Stimulated activated memory B cell treated with anti-CD40 and anti-IgM and Interleukin-4, amounts not matched to agents 10 μg/mL and 1 μg/mL and 100 μg/mL, for 72 hours (primary cell): ENCODE data around the gene PCYOX1L.

ENCODE experiments used
- ATAC-seq: fragments of 150-1000 bp; cut with Tn5 transposase; 2 replicates; pipeline ENCODE4 v1.10.0; 2021
- H3K27ac Mint-ChIP-seq: one replicate; pipeline ENCODE4 v1.8.0; 2022; ENCODE audit warnings: mild to moderate bottlenecking, mixed read lengths
- H3K27me3 Mint-ChIP-seq: one replicate; pipeline ENCODE4 v1.8.0; 2022; ENCODE audit warnings: mixed read lengths
- H3K36me3 Mint-ChIP-seq: one replicate; pipeline ENCODE4 v1.8.0; 2022; ENCODE audit warnings: mixed read lengths
- H3K4me1 Mint-ChIP-seq: one replicate; pipeline ENCODE4 v1.8.0; 2022; ENCODE audit warnings: mixed read lengths
- H3K4me3 Mint-ChIP-seq: one replicate; pipeline ENCODE4 v1.8.0; 2022; ENCODE audit warnings: mild to moderate bottlenecking, moderate library complexity, mixed read lengths
- H3K9me3 Mint-ChIP-seq: one replicate; pipeline ENCODE4 v1.8.0; 2022; ENCODE audit warnings: mixed read lengths

Gene PCYOX1L

DNA sequence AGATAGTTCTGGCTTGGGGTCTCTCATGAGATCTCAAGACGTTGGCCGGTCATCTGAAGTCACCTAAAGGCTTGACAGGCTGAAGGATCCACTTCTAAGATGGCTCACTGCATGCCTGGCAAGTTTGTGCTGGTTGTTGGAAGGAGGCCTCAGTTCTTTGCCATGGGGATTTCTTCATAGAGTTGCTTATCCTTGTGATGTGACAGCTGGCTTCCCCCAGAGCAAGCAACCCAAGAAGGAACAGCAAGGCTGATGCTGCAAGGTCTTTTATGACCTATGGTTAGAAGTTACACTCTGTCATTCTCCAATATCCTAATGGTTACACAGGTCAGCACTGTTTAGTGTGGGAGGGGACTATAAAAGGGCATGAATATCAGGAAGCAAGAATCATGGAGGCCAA, 33.2 kb upstream of the PCYOX1L start:
- no peak for ATAC-seq
- Mint-ChIP-seq H3K27ac (no peak overlapping the region), H3K9me3 (no peaks in the 10 kb centered on the region), H3K36me3 (no peaks in the 10 kb centered on the region), H3K27me3 (no peaks in the 10 kb centered on the region), H3K4me1 (no peaks in the 10 kb centered on the region), H3K4me3 (no peak overlapping the region)

GRCh38 chr5:149325166-149325735, 32.6 kb upstream of the PCYOX1L start:
- H3K4me1 Mint-ChIP-seq, result no peaks in the 10 kb centered on the region
- no peak for ATAC-seq
- H3K27me3 Mint-ChIP-seq, result no peaks in the 10 kb centered on the region
- H3K27ac Mint-ChIP-seq, result no peak overlapping the region
- H3K9me3 Mint-ChIP-seq, result no peaks in the 10 kb centered on the region
- H3K4me3 Mint-ChIP-seq, result no peak overlapping the region
- no peaks in the 10 kb centered on the region for H3K36me3 Mint-ChIP-seq

DNA sequence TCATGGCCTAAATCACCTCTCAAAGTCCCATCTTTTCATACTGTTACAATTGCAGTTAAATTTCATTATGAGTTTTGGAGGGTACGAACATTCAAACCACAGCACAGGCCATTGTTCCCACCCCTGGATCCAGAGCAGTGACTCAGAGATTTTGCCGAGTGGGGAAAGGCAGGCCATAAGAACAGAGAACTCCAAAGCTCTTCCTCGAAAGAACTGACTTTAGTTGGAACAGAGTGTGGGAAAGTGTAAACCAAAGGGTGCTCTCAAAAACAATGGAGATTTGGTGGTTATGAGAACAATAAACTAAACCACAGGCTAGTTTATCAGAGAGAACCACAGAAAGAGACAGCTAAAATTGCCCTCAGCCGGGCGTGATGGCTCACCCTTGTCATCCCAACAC, 32.0 kb upstream of the PCYOX1L start:
- no peaks in the 10 kb centered on the region for H3K4me1 Mint-ChIP-seq
- H3K36me3 Mint-ChIP-seq, result no peaks in the 10 kb centered on the region
- no peaks in the 10 kb centered on the region for H3K9me3 Mint-ChIP-seq
- no peaks in the 10 kb centered on the region for H3K27me3 Mint-ChIP-seq
- H3K27ac Mint-ChIP-seq, result no peak overlapping the region
- H3K4me3 Mint-ChIP-seq, result no peak overlapping the region
- no peak for ATAC-seq

GRCh38 chr5:149326611-149327010, 31.2 kb upstream of the PCYOX1L start:
- no peaks in the 10 kb centered on the region for H3K4me1 Mint-ChIP-seq
- no peaks in the 10 kb centered on the region for H3K36me3 Mint-ChIP-seq
- H3K27ac Mint-ChIP-seq, result no peak overlapping the region
- no peaks in the 10 kb centered on the region for H3K9me3 Mint-ChIP-seq
- no peak for ATAC-seq
- H3K4me3 Mint-ChIP-seq, result no peak overlapping the region
- no peaks in the 10 kb centered on the region for H3K27me3 Mint-ChIP-seq

DNA sequence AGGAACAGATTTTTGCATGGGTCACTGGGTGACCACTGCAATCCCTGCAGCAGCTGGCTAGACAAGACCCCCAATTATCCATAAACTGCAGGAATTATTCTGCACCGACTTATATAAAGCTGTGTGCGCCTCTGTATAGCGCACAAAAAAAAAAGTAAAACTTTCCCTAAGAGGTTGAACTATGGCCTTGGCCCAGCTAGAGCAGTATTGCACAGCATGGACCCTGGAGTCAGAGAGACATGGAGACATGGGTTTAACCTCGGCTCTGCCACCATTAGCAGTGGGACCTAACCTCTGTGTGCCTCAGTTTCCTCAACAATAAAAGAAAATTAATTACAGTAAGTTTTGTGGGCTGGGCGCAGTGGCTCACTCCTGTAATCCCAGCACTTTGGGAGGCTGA, 29.7 kb upstream of the PCYOX1L start:
- no peak for ATAC-seq
- Mint-ChIP-seq H3K9me3 (no peaks in the 10 kb centered on the region), H3K4me3 (no peak overlapping the region), H3K36me3 (no peaks in the 10 kb centered on the region), H3K27ac (no peak overlapping the region), H3K27me3 (no peaks in the 10 kb centered on the region), H3K4me1 (no peaks in the 10 kb centered on the region)

- Mint-ChIP-seq H3K36me3 (no peaks in the 10 kb centered on the region), H3K4me1 (no peaks in the 10 kb centered on the region), H3K27ac (no peak overlapping the region), H3K4me3 (no peak overlapping the region), H3K9me3 (no peaks in the 10 kb centered on the region), H3K27me3 (no peaks in the 10 kb centered on the region)
- ATAC-seq, result no peak
These were observed 24.0 kb upstream of the PCYOX1L start for GRCh38 chr5:149333711-149334443.

- Mint-ChIP-seq H3K4me3 (no peak overlapping the region), H3K27ac (no peak overlapping the region), H3K9me3 (no peaks in the 10 kb centered on the region), H3K27me3 (no peaks in the 10 kb centered on the region), H3K36me3 (no peaks in the 10 kb centered on the region), H3K4me1 (no peaks in the 10 kb centered on the region)
- ATAC-seq, result no peak
These were observed 20.1 kb upstream of the PCYOX1L start for GRCh38 chr5:149337736-149338135.

DNA sequence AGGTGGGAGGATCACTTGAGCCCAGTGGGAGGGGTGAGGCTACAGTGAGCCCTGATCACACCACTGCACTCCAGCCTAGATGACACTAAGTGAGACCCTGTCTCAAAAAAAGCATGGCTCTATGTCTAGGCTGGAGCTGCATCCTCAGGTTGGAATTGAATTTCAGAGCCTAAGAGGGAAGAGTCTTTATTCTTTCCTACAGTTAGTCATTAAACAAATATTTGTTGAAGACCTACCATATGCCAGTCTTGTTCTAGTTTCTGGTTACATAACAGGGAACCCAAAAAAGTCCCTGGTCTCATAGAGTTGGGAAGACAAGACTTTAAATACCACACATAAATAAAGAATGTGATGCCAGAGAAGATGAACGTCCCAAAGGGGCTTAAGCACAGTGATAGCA, 19.5 kb upstream of the PCYOX1L start:
- ATAC-seq, result no peak
- Mint-ChIP-seq H3K27me3 (no peaks in the 10 kb centered on the region), H3K27ac (no peak overlapping the region), H3K36me3 (no peaks in the 10 kb centered on the region), H3K4me1 (no peaks in the 10 kb centered on the region), H3K9me3 (no peaks in the 10 kb centered on the region), H3K4me3 (no peak overlapping the region)

GRCh38 chr5:149340920-149341319, 16.9 kb upstream of the PCYOX1L start:
- Mint-ChIP-seq H3K27me3 (no peaks in the 10 kb centered on the region), H3K9me3 (no peaks in the 10 kb centered on the region), H3K4me1 (peaks cover 9% of the 10 kb centered on the region), H3K36me3 (no peaks in the 10 kb centered on the region), H3K27ac (no peak overlapping the region), H3K4me3 (no peak overlapping the region)
- ATAC-seq, result no peak

DNA sequence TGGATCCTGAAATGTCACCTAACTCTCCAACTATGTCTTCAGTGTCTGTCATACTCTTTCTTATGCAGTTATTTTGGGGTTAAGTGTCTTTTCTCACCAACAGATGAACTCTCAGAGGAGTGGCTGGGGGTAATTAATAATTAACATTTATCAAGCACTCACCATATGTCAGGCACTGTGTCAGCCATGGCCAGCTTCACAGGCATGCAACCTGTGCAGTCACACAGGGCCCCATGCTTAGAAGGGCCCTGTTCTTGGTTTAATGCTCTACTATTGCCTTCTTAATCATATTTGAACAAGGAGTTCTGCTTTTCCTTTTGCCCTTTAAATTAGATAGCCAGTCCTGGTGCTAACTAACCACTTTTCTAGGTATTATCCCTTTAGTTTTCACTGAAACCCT, 16.0 kb upstream of the PCYOX1L start:
- H3K4me1 Mint-ChIP-seq, result peaks cover 15% of the 10 kb centered on the region
- no peaks in the 10 kb centered on the region for H3K36me3 Mint-ChIP-seq
- no peaks in the 10 kb centered on the region for H3K27me3 Mint-ChIP-seq
- no peak overlapping the region for H3K27ac Mint-ChIP-seq
- no peak overlapping the region for H3K4me3 Mint-ChIP-seq
- no peaks in the 10 kb centered on the region for H3K9me3 Mint-ChIP-seq
- no peak for ATAC-seq

DNA sequence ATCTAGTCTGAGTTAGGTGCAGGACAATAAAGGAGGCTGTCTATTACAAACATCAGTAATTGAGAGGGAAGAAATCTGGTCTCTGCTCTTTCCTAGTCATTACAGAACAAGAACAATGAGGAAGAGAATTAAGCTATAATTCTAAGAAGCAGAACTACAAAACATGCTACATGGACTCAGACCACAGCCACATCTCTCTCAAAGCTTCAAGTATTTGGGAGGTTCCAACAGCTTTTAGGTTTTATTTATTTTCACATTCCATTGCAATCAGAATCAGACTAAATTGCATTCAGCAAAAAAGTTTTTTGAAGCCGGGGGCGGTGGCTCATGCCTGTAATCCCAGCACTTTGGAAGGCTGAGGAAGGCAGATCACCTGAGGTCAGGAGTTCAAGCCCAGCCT, 13.7 kb upstream of the PCYOX1L start:
- Mint-ChIP-seq H3K4me1 (peaks cover 21% of the 10 kb centered on the region), H3K27ac (peak overlapping the region; percentile 86), H3K27me3 (no peaks in the 10 kb centered on the region), H3K4me3 (peak overlapping the region; percentile 2), H3K9me3 (no peaks in the 10 kb centered on the region), H3K36me3 (peaks cover 11% of the 10 kb centered on the region)
- ATAC-seq, result no peak

DNA sequence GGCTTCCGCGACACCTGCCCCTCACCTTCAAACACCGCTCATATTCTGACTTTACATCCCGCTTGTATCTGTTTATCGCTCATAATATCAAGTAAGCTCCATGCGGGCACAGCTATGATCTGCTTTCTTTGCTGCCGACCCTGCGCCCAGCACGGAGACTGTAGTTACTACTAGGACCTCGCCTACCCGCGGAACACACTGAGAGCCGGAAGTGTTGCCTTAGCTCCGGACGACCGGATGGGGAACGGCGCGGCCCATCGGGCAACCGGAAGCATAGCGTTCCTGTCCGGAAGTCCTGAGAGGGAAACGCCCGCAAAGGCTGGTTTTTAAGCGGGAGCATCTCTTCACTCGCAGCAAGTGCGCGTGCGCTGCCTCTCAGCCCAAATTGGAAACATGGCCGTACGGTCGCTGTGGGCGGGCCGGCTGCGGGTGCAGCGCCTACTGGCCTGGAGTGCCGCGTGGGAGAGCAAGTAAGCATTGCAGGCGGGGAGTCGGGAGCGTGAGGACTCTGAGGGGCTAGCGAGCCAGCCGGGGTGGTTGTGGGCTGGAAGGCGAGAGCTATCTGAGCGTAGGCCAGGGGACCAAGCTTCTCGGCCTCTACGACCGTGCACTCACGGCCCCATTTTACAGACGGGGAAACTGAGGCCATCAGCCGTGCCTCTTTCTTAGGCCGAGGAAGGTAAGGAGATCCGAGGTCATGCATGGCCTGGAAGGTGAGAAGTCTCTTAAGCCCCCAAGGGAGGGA, 12.5 kb upstream of the PCYOX1L start, which contains the start of gene GRPEL2:
TSS of gene GRPEL2 (plus strand) at position 353 of the 745 bp plus-strand sequence. CDS start at position 394, 41 bp downstream.
- H3K4me1 Mint-ChIP-seq, result peaks cover 21% of the 10 kb centered on the region
- H3K27me3 Mint-ChIP-seq, result no peaks in the 10 kb centered on the region
- H3K4me3 Mint-ChIP-seq, result peak within 1 kb of the TSS; percentile 91
- H3K9me3 Mint-ChIP-seq, result no peaks in the 10 kb centered on the region
- peaks cover 23% of the 10 kb centered on the region for H3K36me3 Mint-ChIP-seq
- peak; percentile 97 for ATAC-seq
- peak within 1 kb of the TSS; percentile 86 for H3K27ac Mint-ChIP-seq

DNA sequence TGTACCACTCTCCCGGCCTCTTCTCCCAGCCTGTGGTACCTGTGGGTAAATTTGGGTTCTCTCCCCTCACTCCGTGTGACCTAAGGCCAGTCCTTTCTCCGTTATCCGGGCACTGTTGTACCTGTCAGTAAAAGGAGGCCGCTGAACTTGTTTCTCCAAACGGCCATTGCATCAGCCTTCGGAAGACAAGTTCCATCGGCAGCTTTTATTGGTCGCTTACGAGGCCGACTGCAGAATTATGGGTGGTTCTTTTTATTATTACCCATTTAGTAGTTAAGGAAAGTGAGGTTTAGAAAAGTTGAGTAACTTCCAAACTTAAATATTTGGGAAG, 12.0 kb upstream of the PCYOX1L start:
- ATAC-seq, result peak; percentile 9

DNA sequence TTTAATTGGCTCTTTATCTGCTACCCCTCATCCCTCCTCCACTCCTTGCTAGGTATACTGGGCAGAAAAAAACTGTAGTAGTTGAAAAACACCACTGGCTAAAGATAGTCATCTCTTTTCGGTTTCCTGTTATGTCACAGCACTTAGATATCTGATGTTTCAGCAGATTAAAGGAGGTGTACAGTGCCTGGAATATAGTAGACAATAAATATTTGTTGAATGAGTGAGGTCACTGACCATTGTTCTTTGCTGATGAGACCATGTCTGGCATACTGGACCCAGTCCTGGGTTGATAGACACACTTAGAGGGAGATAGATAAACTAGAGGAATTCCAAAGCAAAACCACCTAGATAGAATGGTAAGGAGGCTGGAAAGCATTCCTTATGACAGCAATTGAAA, 9.3 kb upstream of the PCYOX1L start:
- H3K27ac Mint-ChIP-seq, result no peak overlapping the region
- H3K36me3 Mint-ChIP-seq, result peaks cover 51% of the 10 kb centered on the region
- peaks cover 21% of the 10 kb centered on the region for H3K4me1 Mint-ChIP-seq
- ATAC-seq, result no peak
- H3K4me3 Mint-ChIP-seq, result no peak overlapping the region
- H3K27me3 Mint-ChIP-seq, result no peaks in the 10 kb centered on the region
- no peaks in the 10 kb centered on the region for H3K9me3 Mint-ChIP-seq

More for the DNA sequence above, 12.0 kb upstream of the PCYOX1L start:
- peaks cover 28% of the 10 kb centered on the region for H3K36me3 Mint-ChIP-seq
- no peaks in the 10 kb centered on the region for H3K9me3 Mint-ChIP-seq
- no peaks in the 10 kb centered on the region for H3K27me3 Mint-ChIP-seq
- peak overlapping the region; percentile 86 for H3K27ac Mint-ChIP-seq
- H3K4me3 Mint-ChIP-seq, result peak overlapping the region; percentile 91
- H3K4me1 Mint-ChIP-seq, result peaks cover 21% of the 10 kb centered on the region

DNA sequence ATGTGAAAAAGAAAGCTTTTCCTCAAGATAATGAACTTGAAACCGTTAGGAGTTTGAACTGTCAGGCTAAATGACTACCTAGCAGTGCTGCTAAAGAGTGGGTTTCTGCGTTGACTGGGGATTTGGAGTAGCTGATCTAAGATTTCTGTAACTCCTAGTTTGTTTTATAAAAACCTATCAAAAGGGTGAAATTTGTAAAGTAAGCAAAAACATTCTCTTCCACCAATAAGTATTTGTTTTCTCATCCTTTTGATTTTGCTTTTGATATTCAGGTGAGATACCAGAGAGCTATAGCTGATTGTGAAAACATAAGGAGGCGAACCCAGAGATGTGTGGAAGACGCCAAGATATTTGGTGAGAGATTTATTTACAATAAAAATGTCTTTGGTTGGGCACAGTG, 8.5 kb upstream of the PCYOX1L start:
- H3K4me1 Mint-ChIP-seq, result peaks cover 21% of the 10 kb centered on the region
- no peaks in the 10 kb centered on the region for H3K9me3 Mint-ChIP-seq
- peaks cover 57% of the 10 kb centered on the region for H3K36me3 Mint-ChIP-seq
- no peak for ATAC-seq
- H3K27me3 Mint-ChIP-seq, result no peaks in the 10 kb centered on the region
- H3K4me3 Mint-ChIP-seq, result no peak overlapping the region
- H3K27ac Mint-ChIP-seq, result no peak overlapping the region

- H3K36me3 Mint-ChIP-seq, result peaks cover 70% of the 10 kb centered on the region
- H3K9me3 Mint-ChIP-seq, result no peaks in the 10 kb centered on the region
- no peak for ATAC-seq
- H3K4me1 Mint-ChIP-seq, result peaks cover 11% of the 10 kb centered on the region
- no peak overlapping the region for H3K4me3 Mint-ChIP-seq
- H3K27ac Mint-ChIP-seq, result no peak overlapping the region
- no peaks in the 10 kb centered on the region for H3K27me3 Mint-ChIP-seq
These were observed 5.7 kb upstream of the PCYOX1L start for GRCh38 chr5:149352169-149352568.
